HAP-1 (cell line): ENCODE measurements around the gene DYNLT3.
A peak's percentile ranks its signal among the peaks of the same experiment; 100 is the strongest.

Source experiments
- DNase-seq, 2 experiments: peaks; one replicate each; pipeline ENCODE4 v3.0.0-alpha.2; 2016 to 2020; ENCODE audit warnings: low spot score in 2 of 2
- H3K27me3 ChIP-seq: fragments of 250-450 bp; sonication (Bioruptor Pico); 2 replicates; pipeline ENCODE4 v1.5.1; 2020; ENCODE audit warnings: low read depth, mild to moderate bottlenecking, moderate library complexity
- H3K36me3 ChIP-seq: fragments of 250-450 bp; sonication (Bioruptor Pico); replicated peaks from 2 replicates; pipeline ENCODE4 v1.5.1; 2020; ENCODE audit warnings: mild to moderate bottlenecking
- H3K4me1 ChIP-seq: fragments of 250-450 bp; sonication (Bioruptor Pico); 2 replicates; pipeline ENCODE4 v1.5.1; 2020; ENCODE audit warnings: mild to moderate bottlenecking
- H3K4me3 ChIP-seq: fragments of 250-450 bp; sonication (Bioruptor Pico); 2 replicates; pipeline ENCODE4 v1.5.1; 2020; ENCODE audit warnings: mild to moderate bottlenecking, moderate library complexity
- H3K9me3 ChIP-seq: fragments of 250-450 bp; sonication (Bioruptor Pico); 2 replicates; pipeline ENCODE4 v1.5.1; 2020; ENCODE audit warnings: mild to moderate bottlenecking, moderate library complexity
- in situ Hi-C: fragments of 300-500 bp; cut with MboI; formaldehyde crosslinking; loops from 3 replicates; pipeline ENCODE4 v1.14.3; 2020; ENCODE audit warnings: low sequenced_read_pairs, inconsistent platforms, mixed read lengths

DYNLT3 gene

GRCh38 chrX:37825215-37825842, 22.0 kb downstream of the DYNLT3 start:
- peak; percentile 66 to 72 for DNase-seq
- H3K27me3 ChIP-seq = no peaks in the 10 kb centered on the region
- no peaks in the 10 kb centered on the region for H3K9me3 ChIP-seq
- H3K36me3 ChIP-seq = no peaks in the 10 kb centered on the region
- H3K4me3 ChIP-seq = no peak overlapping the region
- in situ Hi-C loops = no loop called here
- no peaks in the 10 kb centered on the region for H3K4me1 ChIP-seq

DNA sequence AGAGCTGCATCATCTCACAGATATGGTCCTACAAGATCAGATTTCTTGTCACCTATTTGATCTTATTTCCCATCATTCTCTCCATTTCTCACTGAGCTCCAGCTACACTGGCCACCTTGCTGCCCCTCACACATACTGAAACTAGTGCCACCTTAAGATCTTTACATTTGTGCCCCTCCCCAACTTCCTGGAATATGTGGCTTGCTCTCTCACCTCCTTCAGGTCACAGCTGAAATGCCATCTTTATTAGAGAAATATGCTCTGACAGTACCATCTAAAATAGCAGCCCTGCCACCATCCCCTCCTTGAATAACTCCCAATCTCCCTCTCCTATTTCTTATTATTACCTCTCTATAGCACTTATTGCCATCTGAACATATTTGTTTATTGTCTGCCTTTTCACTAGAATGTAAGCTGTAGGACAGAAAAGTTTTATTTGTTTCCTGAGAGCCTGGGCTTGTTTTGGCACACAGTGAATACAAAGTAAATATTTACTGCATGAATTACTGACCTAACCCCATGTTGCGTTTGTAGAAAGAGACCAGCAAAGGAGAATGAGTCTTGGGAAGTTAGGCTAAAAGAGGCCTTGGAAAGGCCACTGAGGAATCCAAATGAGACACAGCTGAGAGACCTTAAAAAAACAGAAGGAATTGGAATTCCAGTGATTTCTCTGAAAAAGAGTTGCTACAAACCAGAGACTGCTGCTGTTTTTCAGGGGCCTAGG, 22.7 kb downstream of the DYNLT3 start:
- H3K4me1 ChIP-seq = no peaks in the 10 kb centered on the region
- H3K36me3 ChIP-seq = no peaks in the 10 kb centered on the region
- DNase-seq = no peak
- no peaks in the 10 kb centered on the region for H3K27me3 ChIP-seq
- H3K9me3 ChIP-seq = no peaks in the 10 kb centered on the region
- in situ Hi-C loops = loop anchor here (25.0 kb wide), 2 partner anchors 237 to 312 kb away; no protein-coding TSS in a partner anchor
- no peak overlapping the region for H3K4me3 ChIP-seq

DNA sequence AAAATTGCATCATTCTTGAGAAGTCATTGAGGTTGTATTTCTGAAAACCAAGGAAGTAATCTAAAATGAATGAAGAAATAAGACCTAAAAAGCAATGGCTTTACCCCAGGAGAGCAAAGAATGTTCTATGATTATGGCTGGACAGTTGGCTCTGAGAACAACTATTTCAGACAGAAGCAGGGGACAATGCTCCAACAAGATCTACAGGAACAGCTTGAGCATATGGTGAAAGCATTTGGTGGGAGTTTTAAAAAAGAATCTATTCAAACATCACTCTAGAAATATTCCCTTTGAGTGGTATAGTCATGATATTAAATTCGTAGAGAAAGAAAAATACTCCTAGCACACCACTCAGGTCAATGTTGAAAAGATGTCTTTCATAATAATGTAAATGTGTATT, 26.7 kb downstream of the DYNLT3 start:
- in situ Hi-C loops = loop anchor here (25.0 kb wide), 2 partner anchors 233 to 308 kb away; no protein-coding TSS in a partner anchor
- DNase-seq = no peak
- no peaks in the 10 kb centered on the region for H3K9me3 ChIP-seq
- no peaks in the 10 kb centered on the region for H3K36me3 ChIP-seq
- no peak overlapping the region for H3K4me3 ChIP-seq
- no peaks in the 10 kb centered on the region for H3K27me3 ChIP-seq
- H3K4me1 ChIP-seq = peaks cover 10% of the 10 kb centered on the region

- Histone ChIP-seq H3K9me3 (no peaks in the 10 kb centered on the region), H3K36me3 (no peaks in the 10 kb centered on the region), H3K27me3 (no peaks in the 10 kb centered on the region), H3K4me1 (peaks cover 12% of the 10 kb centered on the region), H3K4me3 (no peak overlapping the region)
- DNase-seq = no peak
- in situ Hi-C loops = loop anchor here (25.0 kb wide), 2 partner anchors 231 to 306 kb away; no protein-coding TSS in a partner anchor
These were observed 29.3 kb downstream of the DYNLT3 start for GRCh38 chrX:37818031-37818430.

DNA sequence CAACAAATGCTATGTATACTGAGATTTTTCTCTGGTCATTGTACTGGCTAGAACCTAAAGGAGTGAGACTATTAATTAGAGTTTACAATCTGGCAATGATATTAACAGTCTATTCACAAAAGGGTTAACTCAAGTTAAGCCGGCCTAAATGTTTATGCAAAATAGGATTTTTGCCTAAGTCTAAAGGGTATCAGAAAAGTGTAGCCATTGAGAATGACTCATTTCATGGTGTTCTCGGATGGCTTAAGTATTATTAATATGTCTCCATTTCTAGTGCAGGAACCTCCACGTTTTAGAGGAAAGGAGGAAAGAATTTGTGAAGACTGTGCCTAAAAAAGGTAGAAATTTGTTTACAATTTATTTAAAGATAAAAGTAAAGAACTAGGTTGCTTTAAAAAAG, 29.8 kb downstream of the DYNLT3 start:
- DNase-seq = peak in 1 of 2 experiments; percentile 79
- in situ Hi-C loops = loop anchor here (25.0 kb wide), 2 partner anchors 230 to 305 kb away; no protein-coding TSS in a partner anchor
- Histone ChIP-seq H3K4me1 (peaks cover 12% of the 10 kb centered on the region), H3K9me3 (no peaks in the 10 kb centered on the region), H3K36me3 (no peaks in the 10 kb centered on the region), H3K27me3 (no peaks in the 10 kb centered on the region), H3K4me3 (no peak overlapping the region)

- no peak overlapping the region for H3K4me3 ChIP-seq
- H3K36me3 ChIP-seq = no peaks in the 10 kb centered on the region
- no peaks in the 10 kb centered on the region for H3K9me3 ChIP-seq
- in situ Hi-C loops = loop anchor here (25.0 kb wide), 2 partner anchors 230 to 305 kb away; no protein-coding TSS in a partner anchor
- no peaks in the 10 kb centered on the region for H3K27me3 ChIP-seq
- peaks cover 12% of the 10 kb centered on the region for H3K4me1 ChIP-seq
- DNase-seq = no peak
These were observed 30.2 kb downstream of the DYNLT3 start for GRCh38 chrX:37817176-37817575.

DNA sequence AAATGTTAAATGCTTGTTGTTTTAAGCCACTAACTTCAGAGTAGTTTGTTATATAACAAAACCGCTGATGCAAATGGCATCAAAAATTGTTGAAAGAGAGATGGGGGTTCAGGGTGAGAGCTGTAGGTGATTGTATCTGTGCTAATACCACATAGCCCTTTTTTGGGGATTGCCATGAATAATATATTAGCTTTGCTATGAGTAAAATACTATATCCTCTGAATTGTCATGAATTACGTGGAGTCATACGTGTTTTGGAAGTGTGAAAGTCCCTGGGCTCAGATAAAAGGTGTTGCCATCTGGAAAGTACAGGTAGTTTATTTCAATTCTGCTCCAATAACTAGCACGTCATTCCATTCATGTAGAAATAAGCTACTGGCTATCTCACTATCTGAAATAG, 30.6 kb downstream of the DYNLT3 start:
- no peaks in the 10 kb centered on the region for H3K27me3 ChIP-seq
- in situ Hi-C loops = loop anchor here (25.0 kb wide), 2 partner anchors 229 to 304 kb away; no protein-coding TSS in a partner anchor
- H3K9me3 ChIP-seq = no peaks in the 10 kb centered on the region

GRCh38 chrX:37815366-37815765, 32.0 kb downstream of the DYNLT3 start:
- Histone ChIP-seq H3K27me3 (no peaks in the 10 kb centered on the region), H3K9me3 (no peaks in the 10 kb centered on the region), H3K4me3 (no peak overlapping the region), H3K4me1 (peaks cover 12% of the 10 kb centered on the region), H3K36me3 (no peaks in the 10 kb centered on the region)
- in situ Hi-C loops = loop anchor here (25.0 kb wide), 2 partner anchors 228 to 303 kb away; no protein-coding TSS in a partner anchor
- no peak for DNase-seq

More for the DNA sequence above, 30.6 kb downstream of the DYNLT3 start:
- H3K4me3 ChIP-seq = no peak overlapping the region
- DNase-seq = no peak
- no peaks in the 10 kb centered on the region for H3K36me3 ChIP-seq
- peaks cover 12% of the 10 kb centered on the region for H3K4me1 ChIP-seq

DNA sequence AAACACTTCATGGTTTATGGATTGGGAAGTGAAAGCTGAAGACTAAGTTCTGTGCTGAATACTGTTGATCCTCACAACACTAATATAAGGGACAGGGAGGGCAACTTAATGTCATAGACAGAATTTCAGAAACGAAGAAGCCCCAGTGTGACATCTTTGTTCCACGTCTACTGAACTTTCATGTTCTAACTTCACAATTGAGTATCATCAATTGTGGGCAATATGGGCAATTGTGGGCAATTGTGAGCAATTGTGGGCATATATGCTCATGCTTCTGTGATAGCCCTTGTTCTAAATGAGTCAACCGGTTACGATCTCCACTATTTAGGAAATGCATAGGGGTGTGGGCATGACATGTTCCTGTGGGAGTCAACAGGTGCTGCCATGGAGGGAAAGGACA, 33.8 kb downstream of the DYNLT3 start:
- Histone ChIP-seq H3K36me3 (no peaks in the 10 kb centered on the region), H3K9me3 (no peaks in the 10 kb centered on the region), H3K4me1 (peaks cover 12% of the 10 kb centered on the region), H3K27me3 (no peaks in the 10 kb centered on the region), H3K4me3 (no peak overlapping the region)
- in situ Hi-C loops = loop anchor here (25.0 kb wide), 2 partner anchors 226 to 301 kb away; no protein-coding TSS in a partner anchor
- DNase-seq = no peak

- Histone ChIP-seq H3K36me3 (no peaks in the 10 kb centered on the region), H3K9me3 (no peaks in the 10 kb centered on the region), H3K27me3 (no peaks in the 10 kb centered on the region), H3K4me1 (peaks cover 3% of the 10 kb centered on the region; the same call in 1 of the 2 replicates), H3K4me3 (no peak overlapping the region)
- no peak for DNase-seq
- in situ Hi-C loops = loop anchor here (25.0 kb wide), 2 partner anchors 225 to 300 kb away; no protein-coding TSS in a partner anchor
These were observed 35.3 kb downstream of the DYNLT3 start for GRCh38 chrX:37812110-37812509.

GRCh38 chrX:37809970-37810369, 37.4 kb downstream of the DYNLT3 start:
- in situ Hi-C loops = loop anchor here (25.0 kb wide), 2 partner anchors 223 to 298 kb away; no protein-coding TSS in a partner anchor
- H3K4me3 ChIP-seq = no peak overlapping the region
- no peak for DNase-seq
- no peaks in the 10 kb centered on the region for H3K27me3 ChIP-seq
- H3K9me3 ChIP-seq = no peaks in the 10 kb centered on the region
- H3K4me1 ChIP-seq = 0 out of 2 replicates have a peak, but pooled peaks cover 2% of the 10 kb centered on the region
- H3K36me3 ChIP-seq = no peaks in the 10 kb centered on the region

- DNase-seq = no peak
- Histone ChIP-seq H3K4me1 (no peaks in the 10 kb centered on the region), H3K4me3 (no peak overlapping the region), H3K9me3 (no peaks in the 10 kb centered on the region), H3K36me3 (no peaks in the 10 kb centered on the region), H3K27me3 (no peaks in the 10 kb centered on the region)
- in situ Hi-C loops = loop anchor here (25.0 kb wide), 2 partner anchors 216 to 291 kb away; no protein-coding TSS in a partner anchor
These were observed 44.3 kb downstream of the DYNLT3 start for GRCh38 chrX:37803057-37803456.

- DNase-seq = no peak
- no peaks in the 10 kb centered on the region for H3K36me3 ChIP-seq
- no peak overlapping the region for H3K4me3 ChIP-seq
- no peaks in the 10 kb centered on the region for H3K4me1 ChIP-seq
- no peaks in the 10 kb centered on the region for H3K9me3 ChIP-seq
- no peaks in the 10 kb centered on the region for H3K27me3 ChIP-seq
- in situ Hi-C loops = loop anchor here (25.0 kb wide), 2 partner anchors 215 to 290 kb away; no protein-coding TSS in a partner anchor
These were observed 45.3 kb downstream of the DYNLT3 start for GRCh38 chrX:37802028-37802427.

- Histone ChIP-seq H3K36me3 (no peaks in the 10 kb centered on the region), H3K9me3 (no peaks in the 10 kb centered on the region), H3K4me1 (no peaks in the 10 kb centered on the region), H3K4me3 (no peak overlapping the region), H3K27me3 (no peaks in the 10 kb centered on the region)
- in situ Hi-C loops = loop anchor here (25.0 kb wide), 2 partner anchors 213 to 288 kb away; no protein-coding TSS in a partner anchor
- no peak for DNase-seq
These were observed 46.7 kb downstream of the DYNLT3 start for GRCh38 chrX:37800717-37801116.
